ENCODE measurements around the gene TNFRSF4. TPM values are rescaled to one million over a fixed set of nuclear protein-coding genes. Genes with fewer than 3 reads are reported as not detected.
A peak's percentile ranks its signal among the peaks of the same experiment; 100 is the strongest.

TNFRSF4 gene
- total RNA-seq, 1 experiment from 2014 or later = 0.37 TPM

GRCh38 chr1:1191734-1192133, 22.2 kb downstream of the TNFRSF4 start:
- Histone ChIP-seq H3K9me3 (ENCODE audit: control insufficient read depth in 1 of 2, insufficient read depth in 1 of 2, low read depth in 1 of 2, low read length in 2 of 2) (peaks cover 0 to 11% of the 10 kb centered on the region in 2 experiments; a peak in 1 of 4 replicates), H3K4me2 (ENCODE audit: low read length) (no peak overlapping the region), H2AFZ (ENCODE audit: low read depth, low read length, poor library complexity, severe bottlenecking) (no peak overlapping the region), H3K27ac (ENCODE audit: low read depth, low read length) (no peak overlapping the region), H3K36me3 (ENCODE audit: control insufficient read depth in 1 of 2, insufficient read depth in 2 of 2, low read length in 2 of 2) (no peaks in the 10 kb centered on the region), H3K79me2 (ENCODE audit: insufficient read depth, low read length) (no peaks in the 10 kb centered on the region), H3K4me1 (ENCODE audit: control insufficient read depth in 1 of 2, insufficient read depth in 2 of 2, low read length in 2 of 2) (peaks cover 0 to 13% of the 10 kb centered on the region in 2 experiments; a peak in 2 of 4 replicates), H3K9ac (ENCODE audit: low read length) (no peak overlapping the region), H4K20me1 (ENCODE audit: insufficient read depth) (no peaks in the 10 kb centered on the region), H3K9me2 (ENCODE audit: insufficient read depth) (no peaks in the 10 kb centered on the region), H3K27me3 (ENCODE audit: insufficient read depth, low read length) (no peaks in the 10 kb centered on the region), H3K4me3 (replicated peaks in 1 of 2; ENCODE audit: low read depth in 1 of 2, low read length in 2 of 2) (no peak overlapping the region)
- no TSS peak for BruUV-seq (replicated peaks)
- peak; percentile 61; the same call in 1 of the 2 replicates for TF ChIP-seq CBX3 (IDR thresholded peaks at IDR 0.05; ENCODE audit: low read depth)
- TF ChIP-seq ATF3 (IDR thresholded peaks at IDR 0.05) = no peak
- intact Hi-C loops (cut with micrococcal nuclease) = no loop called here
- no peak for ATAC-seq
- no peak for DNase-seq (ENCODE audit: low read depth, low spot score)
- POLR2A ChIA-PET = no interaction called here
- RAD21 ChIA-PET (ENCODE audit: low non-redundant PET in 1 of 2, low total read pairs in 2 of 2, uncharacterized antibody in 2 of 2, unreplicated experiment in 2 of 2) = no interaction called here
- CTCF ChIA-PET = no interaction called here

- Histone ChIP-seq H3K9me3 (ENCODE audit: control insufficient read depth in 1 of 2, insufficient read depth in 1 of 2, low read depth in 1 of 2, low read length in 2 of 2) (peaks cover 0 to 11% of the 10 kb centered on the region in 2 experiments; a peak in 1 of 4 replicates), H2AFZ (ENCODE audit: low read depth, low read length, poor library complexity, severe bottlenecking) (no peak overlapping the region), H3K27me3 (ENCODE audit: insufficient read depth, low read length) (no peaks in the 10 kb centered on the region), H3K36me3 (ENCODE audit: control insufficient read depth in 1 of 2, insufficient read depth in 2 of 2, low read length in 2 of 2) (no peaks in the 10 kb centered on the region), H3K79me2 (ENCODE audit: insufficient read depth, low read length) (no peaks in the 10 kb centered on the region), H3K27ac (ENCODE audit: low read depth, low read length) (no peak overlapping the region), H3K9ac (ENCODE audit: low read length) (no peak overlapping the region), H3K9me2 (ENCODE audit: insufficient read depth) (no peaks in the 10 kb centered on the region), H3K4me2 (ENCODE audit: low read length) (no peak overlapping the region), H4K20me1 (ENCODE audit: insufficient read depth) (no peaks in the 10 kb centered on the region), H3K4me1 (ENCODE audit: control insufficient read depth in 1 of 2, insufficient read depth in 2 of 2, low read length in 2 of 2) (peaks cover 0 to 13% of the 10 kb centered on the region in 2 experiments; a peak in 2 of 4 replicates), H3K4me3 (replicated peaks in 1 of 2; ENCODE audit: low read depth in 1 of 2, low read length in 2 of 2) (no peak overlapping the region)
- no TSS peak for BruUV-seq (replicated peaks)
- TF ChIP-seq EZH2 (IDR thresholded peaks at IDR 0.05) = no peak
- TF ChIP-seq CTCF (IDR thresholded peaks at IDR 0.05 in 2 of 3, conservative IDR thresholded peaks at IDR 0.05 in 1 of 3; ENCODE audit: borderline replicate concordance in 1 of 3, insufficient read depth in 1 of 3, low read depth in 2 of 3, low read length in 2 of 3) = no peak
- ChIA-PET RAD21 (ENCODE audit: low non-redundant PET in 1 of 2, low total read pairs in 2 of 2, uncharacterized antibody in 2 of 2, unreplicated experiment in 2 of 2) (no interaction called here), POLR2A (no interaction called here), CTCF (no interaction called here)
- intact Hi-C loops (cut with micrococcal nuclease) = no loop called here
- ATAC-seq (no peak), DNase-seq (ENCODE audit: low read depth, low spot score) (no peak)
Measured at GRCh38 chr1:1189111-1189510, 24.8 kb downstream of the TNFRSF4 start.

Data from HCT116 (cell line).